Liver (tissue), 9 donors: ENCODE measurements around the gene RGS7. TPM values are rescaled to one million over a fixed set of nuclear protein-coding genes. Genes with fewer than 3 reads are reported as not detected.
"Not testable (repeated sequence)": the region's sequence is repeated elsewhere in the genome, so short reads cannot be mapped to it uniquely, and the experiment has no call there.

Source experiments
- DNase-seq: peaks from one replicate; pipeline ENCODE4 v3.0.0-alpha.2; 2017; ENCODE audit warnings: low spot score
- H3K27ac ChIP-seq, 2 donors: one replicate each; pipeline ENCODE4 v1.7.0; 2013; ENCODE audit warnings: inconsistent platforms in 2 of 2, low read length in 2 of 2, control low read depth in 1 of 2, low read depth in 1 of 2, mild to moderate bottlenecking in 1 of 2
- H3K27me3 ChIP-seq, 4 donors: one replicate each; pipeline versions ENCODE4 v1.6.1 to v1.7.0; 2013; ENCODE audit warnings: low read length in 3 of 4, inconsistent platforms in 1 of 4, mild to moderate bottlenecking in 1 of 4, moderate library complexity in 1 of 4; ENCODE audit not compliant: control insufficient read depth in 4 of 4, insufficient read depth in 4 of 4
- H3K36me3 ChIP-seq, 4 donors: one replicate each; pipeline versions ENCODE4 v1.6.1 to v1.7.0; 2013; ENCODE audit warnings: low read length in 3 of 4, mild to moderate bottlenecking in 3 of 4, low read depth in 1 of 4, moderate library complexity in 1 of 4; ENCODE audit not compliant: control insufficient read depth in 4 of 4, insufficient read depth in 3 of 4
- H3K4me1 ChIP-seq, 4 donors: one replicate each; pipeline versions ENCODE4 v1.6.1 to v1.7.0; 2013; ENCODE audit warnings: low read length in 3 of 4, mild to moderate bottlenecking in 3 of 4, moderate library complexity in 1 of 4; ENCODE audit not compliant: control insufficient read depth in 4 of 4, insufficient read depth in 4 of 4
- H3K4me3 ChIP-seq, 3 donors: one replicate each; pipeline versions ENCODE4 v1.6.1 to v1.7.0; 2013; ENCODE audit warnings: low read length in 3 of 3, control low read depth in 1 of 3, low read depth in 1 of 3, mild to moderate bottlenecking in 1 of 3
- H3K9ac ChIP-seq, 2 donors: one replicate each; pipeline ENCODE4 v1.7.0; 2013; ENCODE audit warnings: low read length in 2 of 2, mild to moderate bottlenecking in 2 of 2, moderate library complexity in 2 of 2, control low read depth in 1 of 2, low read depth in 1 of 2
- H3K9me3 ChIP-seq, 4 donors: one replicate each; pipeline versions ENCODE4 v1.6.1 to v1.7.0; 2013; ENCODE audit warnings: low read length in 3 of 4; ENCODE audit not compliant: control insufficient read depth in 4 of 4
- FOXA2 ChIP-seq: IDR thresholded peaks from 2 replicates; pipeline ENCODE4 v1.6.1; 2016; ENCODE audit warnings: antibody characterized with exemption
- GABPA ChIP-seq, 2 donors: IDR thresholded peaks in 1 of 2; conservative IDR thresholded peaks in 1 of 2; 2 replicates each; pipeline ENCODE4 v1.6.1; 2016; ENCODE audit warnings: antibody characterized with exemption in 2 of 2, mild to moderate bottlenecking in 1 of 2, moderate library complexity in 1 of 2
- HNF4A ChIP-seq, 2 donors: conservative IDR thresholded peaks; 2 replicates each; pipeline ENCODE4 v1.6.1; 2016; ENCODE audit warnings: antibody characterized with exemption in 2 of 2, mild to moderate bottlenecking in 2 of 2
- NR2F2 ChIP-seq: IDR thresholded peaks from 2 replicates; pipeline ENCODE4 v1.6.1; 2016; ENCODE audit warnings: antibody characterized with exemption
- RAD21 ChIP-seq, 2 donors: IDR thresholded peaks; 2 replicates each; pipeline ENCODE4 v1.6.1; 2016; ENCODE audit warnings: antibody characterized with exemption in 2 of 2, mild to moderate bottlenecking in 2 of 2
- SP1 ChIP-seq: IDR thresholded peaks from 2 replicates; pipeline ENCODE4 v1.6.1; 2018; ENCODE audit warnings: antibody characterized with exemption, mild to moderate bottlenecking
- TAF1 ChIP-seq: conservative IDR thresholded peaks from 2 replicates; pipeline ENCODE4 v1.6.1; 2016; ENCODE audit warnings: antibody characterized with exemption, mild to moderate bottlenecking
- YY1 ChIP-seq: IDR thresholded peaks from 2 replicates; pipeline ENCODE4 v1.6.1; 2016; ENCODE audit warnings: antibody characterized with exemption, mild to moderate bottlenecking
- WGBS: extraction: QIAGEN DNeasy Blood & Tissue Kit; methylation state at CpG from one replicate; pipeline ENCODE4 v1.1.7; 2013; 5-methylcytosine and 5-hydroxymethylcytosine counted together
- polyA plus RNA-seq, 2 donors: library from polyadenylated mRNA; stranded (reverse) in 1 of 2; unstranded in 1 of 2; fragments of 200-250 nt in 1 of 2; fragments of >200 nt in 1 of 2; fragmentation: Nextera tagmentation in 1 of 2; extraction: Ambion mirVana in 1 of 2; gene quantifications; one replicate each; pipeline versions ENCODE4 v1.2.1 to v1.2.3, GENCODE V29; 2013 to 2015
- total RNA-seq, 2 donors: library from RNA; depleted of rRNA; stranded (reverse); fragments of >200 nt; gene quantifications; one replicate each; pipeline ENCODE4 v1.2.3, GENCODE V29; 2014
- TF ChIP-seq, protein P1 (sequence below): IDR thresholded peaks from 2 replicates; pipeline ENCODE4 v1.6.1; 2016; ENCODE audit warnings: antibody characterized with exemption, mild to moderate bottlenecking
- TF ChIP-seq, protein P2 (sequence below): fragments of 150-350 bp; IDR thresholded peaks from 2 replicates; pipeline ENCODE4 v1.5.1; 2017; ENCODE audit warnings: improper control_type of control experiment, low read depth, low read length; ENCODE audit not compliant: missing input control
- TF ChIP-seq, protein P3 (sequence below): IDR thresholded peaks from 2 replicates; pipeline ENCODE4 v1.6.1; 2016; ENCODE audit warnings: antibody characterized with exemption
- TF ChIP-seq, protein P4 (sequence below): IDR thresholded peaks from 2 replicates; pipeline ENCODE4 v1.6.1; 2016; ENCODE audit warnings: antibody characterized with exemption
- TF ChIP-seq, protein P5 (sequence below): IDR thresholded peaks from 2 replicates; pipeline ENCODE4 v1.6.1; 2016; ENCODE audit warnings: antibody characterized with exemption
- donor health status: healthy.
- donor health status: healthy.
- donor health status: healthy.
- donor health status: healthy.
- donor health status: healthy.

RGS7 gene
- total and polyA plus RNA-seq, 4 donors, result 0.05 to 0.18 TPM; not detected in 2

DNA sequence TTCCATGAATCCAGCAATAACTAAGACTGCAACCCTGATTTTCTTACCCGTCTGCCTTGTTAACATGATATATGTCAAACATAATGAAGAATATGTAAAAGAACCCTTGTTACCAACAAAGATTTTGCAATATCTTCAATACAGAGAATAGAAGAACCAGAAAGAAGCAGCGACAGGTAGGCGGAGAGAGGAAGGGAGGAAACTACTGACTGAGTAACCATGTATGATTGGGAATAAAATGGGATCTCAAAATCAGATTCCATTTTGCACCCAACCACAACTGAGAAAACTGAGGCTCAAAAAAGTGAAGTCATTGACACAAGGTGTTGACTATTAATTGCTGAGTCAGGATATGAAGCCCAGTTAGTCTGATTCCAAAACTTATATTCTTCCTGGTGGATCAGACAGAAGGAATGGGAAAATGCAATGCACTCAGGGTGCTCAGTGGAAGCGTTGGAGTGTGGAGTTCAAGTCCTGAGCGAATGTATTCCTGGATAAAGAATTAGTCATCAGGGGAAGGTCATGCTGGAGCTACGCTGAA lies 451.7 kb downstream of the RGS7 start:
- TF ChIP-seq TAF1, result no peak
- no peak for TF ChIP-seq RAD21 (IDR thresholded peaks at IDR 0.05)
- TF ChIP-seq NR2F2, result no peak
- TF ChIP-seq, protein P1, sequence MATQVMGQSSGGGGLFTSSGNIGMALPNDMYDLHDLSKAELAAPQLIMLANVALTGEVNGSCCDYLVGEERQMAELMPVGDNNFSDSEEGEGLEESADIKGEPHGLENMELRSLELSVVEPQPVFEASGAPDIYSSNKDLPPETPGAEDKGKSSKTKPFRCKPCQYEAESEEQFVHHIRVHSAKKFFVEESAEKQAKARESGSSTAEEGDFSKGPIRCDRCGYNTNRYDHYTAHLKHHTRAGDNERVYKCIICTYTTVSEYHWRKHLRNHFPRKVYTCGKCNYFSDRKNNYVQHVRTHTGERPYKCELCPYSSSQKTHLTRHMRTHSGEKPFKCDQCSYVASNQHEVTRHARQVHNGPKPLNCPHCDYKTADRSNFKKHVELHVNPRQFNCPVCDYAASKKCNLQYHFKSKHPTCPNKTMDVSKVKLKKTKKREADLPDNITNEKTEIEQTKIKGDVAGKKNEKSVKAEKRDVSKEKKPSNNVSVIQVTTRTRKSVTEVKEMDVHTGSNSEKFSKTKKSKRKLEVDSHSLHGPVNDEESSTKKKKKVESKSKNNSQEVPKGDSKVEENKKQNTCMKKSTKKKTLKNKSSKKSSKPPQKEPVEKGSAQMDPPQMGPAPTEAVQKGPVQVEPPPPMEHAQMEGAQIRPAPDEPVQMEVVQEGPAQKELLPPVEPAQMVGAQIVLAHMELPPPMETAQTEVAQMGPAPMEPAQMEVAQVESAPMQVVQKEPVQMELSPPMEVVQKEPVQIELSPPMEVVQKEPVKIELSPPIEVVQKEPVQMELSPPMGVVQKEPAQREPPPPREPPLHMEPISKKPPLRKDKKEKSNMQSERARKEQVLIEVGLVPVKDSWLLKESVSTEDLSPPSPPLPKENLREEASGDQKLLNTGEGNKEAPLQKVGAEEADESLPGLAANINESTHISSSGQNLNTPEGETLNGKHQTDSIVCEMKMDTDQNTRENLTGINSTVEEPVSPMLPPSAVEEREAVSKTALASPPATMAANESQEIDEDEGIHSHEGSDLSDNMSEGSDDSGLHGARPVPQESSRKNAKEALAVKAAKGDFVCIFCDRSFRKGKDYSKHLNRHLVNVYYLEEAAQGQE, result no peak
- TF ChIP-seq, protein P2, sequence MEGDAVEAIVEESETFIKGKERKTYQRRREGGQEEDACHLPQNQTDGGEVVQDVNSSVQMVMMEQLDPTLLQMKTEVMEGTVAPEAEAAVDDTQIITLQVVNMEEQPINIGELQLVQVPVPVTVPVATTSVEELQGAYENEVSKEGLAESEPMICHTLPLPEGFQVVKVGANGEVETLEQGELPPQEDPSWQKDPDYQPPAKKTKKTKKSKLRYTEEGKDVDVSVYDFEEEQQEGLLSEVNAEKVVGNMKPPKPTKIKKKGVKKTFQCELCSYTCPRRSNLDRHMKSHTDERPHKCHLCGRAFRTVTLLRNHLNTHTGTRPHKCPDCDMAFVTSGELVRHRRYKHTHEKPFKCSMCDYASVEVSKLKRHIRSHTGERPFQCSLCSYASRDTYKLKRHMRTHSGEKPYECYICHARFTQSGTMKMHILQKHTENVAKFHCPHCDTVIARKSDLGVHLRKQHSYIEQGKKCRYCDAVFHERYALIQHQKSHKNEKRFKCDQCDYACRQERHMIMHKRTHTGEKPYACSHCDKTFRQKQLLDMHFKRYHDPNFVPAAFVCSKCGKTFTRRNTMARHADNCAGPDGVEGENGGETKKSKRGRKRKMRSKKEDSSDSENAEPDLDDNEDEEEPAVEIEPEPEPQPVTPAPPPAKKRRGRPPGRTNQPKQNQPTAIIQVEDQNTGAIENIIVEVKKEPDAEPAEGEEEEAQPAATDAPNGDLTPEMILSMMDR, result no peak
- TF ChIP-seq GABPA (IDR thresholded peaks at IDR 0.05 in 1 of 2, conservative IDR thresholded peaks at IDR 0.05 in 1 of 2), result no peak
- TF ChIP-seq SP1, result no peak
- no peak for TF ChIP-seq HNF4A (conservative IDR thresholded peaks at IDR 0.05)
- TF ChIP-seq, protein P3, sequence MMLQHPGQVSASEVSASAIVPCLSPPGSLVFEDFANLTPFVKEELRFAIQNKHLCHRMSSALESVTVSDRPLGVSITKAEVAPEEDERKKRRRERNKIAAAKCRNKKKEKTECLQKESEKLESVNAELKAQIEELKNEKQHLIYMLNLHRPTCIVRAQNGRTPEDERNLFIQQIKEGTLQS, result no peak
- 85% methylated on average over 6 of the region's 6 CpGs for WGBS
- Histone ChIP-seq H3K4me1 (no peaks in the 10 kb centered on the region), H3K9me3 (no peaks in the 10 kb centered on the region), H3K27ac (no peak overlapping the region), H3K4me3 (no peak overlapping the region), H3K36me3 (no peaks in the 10 kb centered on the region), H3K9ac (no peak overlapping the region), H3K27me3 (peaks cover 0 to 3% (median 0%) of the 10 kb centered on the region in 4 donors)
- no peak for DNase-seq

DNA sequence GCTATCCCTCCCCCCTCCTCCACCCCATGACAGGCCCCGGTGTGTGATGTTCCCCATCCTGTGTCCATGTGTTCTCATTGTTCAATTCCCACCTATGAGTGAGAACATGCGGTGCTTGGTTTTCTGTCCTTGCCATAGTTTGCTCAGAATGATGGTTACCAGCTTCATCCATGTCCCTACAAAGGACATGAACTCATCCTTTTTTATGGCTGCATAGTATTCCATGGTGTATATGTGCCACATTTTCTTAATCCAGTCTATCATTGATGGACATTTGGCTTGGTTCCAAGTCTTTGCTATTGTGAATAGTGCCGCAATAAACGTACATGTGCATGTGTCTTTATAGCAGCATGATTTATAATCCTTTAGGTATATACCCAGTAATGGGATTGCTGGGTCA lies 461.6 kb downstream of the RGS7 start:
- not testable (repeated sequence) for H3K4me3 ChIP-seq, H3K9me3 ChIP-seq, DNase-seq, H3K27ac ChIP-seq, H3K9ac ChIP-seq, H3K27me3 ChIP-seq, H3K36me3 ChIP-seq, H3K4me1 ChIP-seq
- 90% methylated on average over 4 of the region's 4 CpGs for WGBS

DNA sequence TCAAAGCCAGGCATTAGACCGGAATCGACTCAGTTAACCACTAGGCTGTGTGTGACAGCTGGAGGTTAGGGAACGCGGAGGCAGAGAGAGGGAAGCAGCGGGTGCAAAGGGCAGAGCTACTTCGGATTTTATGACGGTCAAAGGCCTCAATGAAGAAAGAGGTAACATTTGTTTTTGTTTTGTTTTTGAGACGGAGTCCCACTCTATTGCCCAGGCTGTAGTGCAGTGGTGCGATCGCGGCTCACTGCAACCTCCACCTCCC lies 468.3 kb downstream of the RGS7 start:
- WGBS, result 79% methylated on average over 11 of the region's 11 CpGs
- TF ChIP-seq NR2F2 (no peak), HNF4A (conservative IDR thresholded peaks at IDR 0.05) (no peak), TAF1 (no peak), FOXA2 (no peak), SP1 (no peak), YY1 (no peak)
- TF ChIP-seq, protein P2, result no peak
- TF ChIP-seq, protein P4, sequence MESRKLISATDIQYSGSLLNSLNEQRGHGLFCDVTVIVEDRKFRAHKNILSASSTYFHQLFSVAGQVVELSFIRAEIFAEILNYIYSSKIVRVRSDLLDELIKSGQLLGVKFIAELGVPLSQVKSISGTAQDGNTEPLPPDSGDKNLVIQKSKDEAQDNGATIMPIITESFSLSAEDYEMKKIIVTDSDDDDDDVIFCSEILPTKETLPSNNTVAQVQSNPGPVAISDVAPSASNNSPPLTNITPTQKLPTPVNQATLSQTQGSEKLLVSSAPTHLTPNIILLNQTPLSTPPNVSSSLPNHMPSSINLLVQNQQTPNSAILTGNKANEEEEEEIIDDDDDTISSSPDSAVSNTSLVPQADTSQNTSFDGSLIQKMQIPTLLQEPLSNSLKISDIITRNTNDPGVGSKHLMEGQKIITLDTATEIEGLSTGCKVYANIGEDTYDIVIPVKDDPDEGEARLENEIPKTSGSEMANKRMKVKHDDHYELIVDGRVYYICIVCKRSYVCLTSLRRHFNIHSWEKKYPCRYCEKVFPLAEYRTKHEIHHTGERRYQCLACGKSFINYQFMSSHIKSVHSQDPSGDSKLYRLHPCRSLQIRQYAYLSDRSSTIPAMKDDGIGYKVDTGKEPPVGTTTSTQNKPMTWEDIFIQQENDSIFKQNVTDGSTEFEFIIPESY, result no peak
- TF ChIP-seq, protein P5, sequence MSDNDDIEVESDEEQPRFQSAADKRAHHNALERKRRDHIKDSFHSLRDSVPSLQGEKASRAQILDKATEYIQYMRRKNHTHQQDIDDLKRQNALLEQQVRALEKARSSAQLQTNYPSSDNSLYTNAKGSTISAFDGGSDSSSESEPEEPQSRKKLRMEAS, result no peak
- TF ChIP-seq, protein P1, result no peak

More for the DNA sequence above, 468.3 kb downstream of the RGS7 start:
- DNase-seq, result no peak
- no peak overlapping the region for H3K9ac ChIP-seq
- no peak overlapping the region for H3K4me3 ChIP-seq
- H3K27ac ChIP-seq, result no peak overlapping the region
- no peaks in the 10 kb centered on the region for H3K27me3 ChIP-seq
- H3K9me3 ChIP-seq, result no peaks in the 10 kb centered on the region
- no peaks in the 10 kb centered on the region for H3K4me1 ChIP-seq
- H3K36me3 ChIP-seq, result no peaks in the 10 kb centered on the region
